ENCODE data around the gene PCBP3. TPM values are rescaled to one million over a fixed set of nuclear protein-coding genes. Genes with fewer than 3 reads are reported as not detected.
A peak's percentile ranks its signal among the peaks of the same experiment; 100 is the strongest.
"Not testable (repeated sequence)": the region's sequence is repeated elsewhere in the genome, so short reads cannot be mapped to it uniquely, and the experiment has no call there.

Gene PCBP3
- polyA plus RNA-seq (2013, experiment 1 of 2; ENCODE audit: insufficient read length) = 9.5 TPM
- polyA plus RNA-seq (2013, experiment 2 of 2; ENCODE audit: insufficient read length) = 9.8 TPM

GRCh38 chr21:45643021-45643980 lies at the start of gene PCBP3:
PCBP3 (plus strand) TSS chr21:45643725; CDS start chr21:45850086, 206,361 bp downstream.
- DNase-seq = peak; percentile 97

GRCh38 chr21:45594721-45595489 lies 48.6 kb upstream of the PCBP3 start:
- DNase-seq = no peak

GRCh38 chr21:45595574-45596295 lies 47.8 kb upstream of the PCBP3 start:
- DNase-seq = no peak

- peak; percentile 37 for DNase-seq
These were observed 46.7 kb upstream of the PCBP3 start for GRCh38 chr21:45596704-45597318.

GRCh38 chr21:45598109-45598508 lies 45.4 kb upstream of the PCBP3 start:
- no peak for DNase-seq

GRCh38 chr21:45598666-45599065 lies 44.9 kb upstream of the PCBP3 start:
- DNase-seq = no peak

- no peak for DNase-seq
These were observed 44.4 kb upstream of the PCBP3 start for GRCh38 chr21:45599146-45599581.

GRCh38 chr21:45600248-45600647 lies 43.3 kb upstream of the PCBP3 start:
- no peak for DNase-seq

GRCh38 chr21:45601551-45601950 lies 42.0 kb upstream of the PCBP3 start:
- DNase-seq = no peak

GRCh38 chr21:45602106-45602505 lies 41.4 kb upstream of the PCBP3 start:
- no peak for DNase-seq

- DNase-seq = no peak
These were observed 40.0 kb upstream of the PCBP3 start for GRCh38 chr21:45603481-45603880.

- not testable (repeated sequence) for DNase-seq
These were observed 38.8 kb upstream of the PCBP3 start for GRCh38 chr21:45604681-45605080.

- no peak for DNase-seq
These were observed 36.3 kb upstream of the PCBP3 start for GRCh38 chr21:45607021-45607908.

- DNase-seq = no peak
These were observed 35.6 kb upstream of the PCBP3 start for GRCh38 chr21:45607909-45608295.

GRCh38 chr21:45608747-45609470 lies 34.6 kb upstream of the PCBP3 start:
- DNase-seq = not testable (repeated sequence)

GRCh38 chr21:45609616-45610015 lies 33.9 kb upstream of the PCBP3 start:
- DNase-seq = not testable (repeated sequence)

- DNase-seq = no peak
These were observed 32.2 kb upstream of the PCBP3 start for GRCh38 chr21:45611296-45611695.

GRCh38 chr21:45611939-45612664 lies 31.4 kb upstream of the PCBP3 start:
- peak; percentile 39 for DNase-seq

- DNase-seq = not testable (repeated sequence)
These were observed 30.9 kb upstream of the PCBP3 start for GRCh38 chr21:45612665-45613019.

- DNase-seq = no peak
These were observed 30.1 kb upstream of the PCBP3 start for GRCh38 chr21:45613396-45613795.
